MCF 10A (cell line): Measurements from ENCODE around the gene DENND2D. TPM values are rescaled to one million over a fixed set of nuclear protein-coding genes. Genes with fewer than 3 reads are reported as not detected.

Source experiments
- BruUV-seq: library from RNA; stranded (reverse); fragments of 400-500 nt; replicated peaks from 2 replicates; lab custom pipeline; 2021; lab: Mats Ljungman, UMichigan
- CTCF ChIA-PET: fragments of 300-600 bp; sonication (Branson Sonifier 250); formaldehyde crosslinking; extraction: SDS; loops from one replicate; lab custom pipeline; 2021; ENCODE audit warnings: antibody characterized with exemption, inconsistent platforms; lab: Yijun Ruan, JAX
- POLR2A ChIA-PET: fragments of 300-600, 350-650 bp; sonication (Branson Sonifier 250); formaldehyde crosslinking; extraction: SDS; loops from one replicate; lab custom pipeline; 2020; ENCODE audit warnings: antibody characterized with exemption, inconsistent platforms; lab: Yijun Ruan, JAX
- DNase-seq: peaks from one replicate; pipeline ENCODE4 v3.0.0-alpha.2; 2018; ENCODE audit not compliant: unreplicated experiment
- H3K27ac Mint-ChIP-seq: one replicate; pipeline ENCODE4 v1.8.0; 2022; ENCODE audit warnings: mild to moderate bottlenecking, low read depth, mixed read lengths; ENCODE audit not compliant: unreplicated experiment
- H3K27me3 Mint-ChIP-seq: one replicate; pipeline ENCODE4 v1.8.0; 2022; ENCODE audit warnings: mixed read lengths; ENCODE audit not compliant: insufficient read depth, unreplicated experiment
- H3K36me3 Mint-ChIP-seq: one replicate; pipeline ENCODE4 v1.8.0; 2022; ENCODE audit warnings: mild to moderate bottlenecking, moderate library complexity, mixed read lengths; ENCODE audit not compliant: insufficient read depth, unreplicated experiment
- H3K4me1 Mint-ChIP-seq: one replicate; pipeline ENCODE4 v1.8.0; 2022; ENCODE audit warnings: mixed read lengths; ENCODE audit not compliant: insufficient read depth, unreplicated experiment
- H3K4me3 Mint-ChIP-seq: one replicate; pipeline ENCODE4 v1.8.0; 2022; ENCODE audit warnings: mild to moderate bottlenecking, moderate library complexity, mixed read lengths; ENCODE audit not compliant: unreplicated experiment
- H3K9me3 Mint-ChIP-seq: one replicate; pipeline ENCODE4 v1.8.0; 2022; ENCODE audit warnings: mixed read lengths; ENCODE audit not compliant: unreplicated experiment
- CTCF ChIP-seq: fragments of 200-600 bp; IDR thresholded peaks from one replicate; pipeline ENCODE4 v1.8.0; 2022; ENCODE audit warnings: antibody characterized with exemption, mild to moderate bottlenecking; ENCODE audit not compliant: unreplicated experiment
- intact Hi-C: fragments of 100-400 bp; cut with micrococcal nuclease; formaldehyde crosslinking; loops from 2 replicates; pipeline ENCODE4 v1.14.1; 2022
- total RNA-seq: library from RNA; stranded (reverse); gene quantifications from 2 replicates; pipeline ENCODE4 v1.2.3, GENCODE V29; 2022

Gene DENND2D
- total RNA-seq, 1 experiment from 2014 or later, result 6.0 TPM

- peaks cover 5% of the 10 kb centered on the region for H3K4me1 Mint-ChIP-seq
- no peak overlapping the region for H3K4me3 Mint-ChIP-seq
- no peak for DNase-seq
- POLR2A ChIA-PET, result interaction anchor here (0.7 kb wide), 1 partner anchor 1159 kb away, joined by 3 read pairs; no protein-coding TSS in a partner anchor
- H3K27me3 Mint-ChIP-seq, result peaks cover 12% of the 10 kb centered on the region
- H3K27ac Mint-ChIP-seq, result no peak overlapping the region
- H3K9me3 Mint-ChIP-seq, result no peaks in the 10 kb centered on the region
- BruUV-seq, result no TSS peak
- no peak for TF ChIP-seq CTCF
- no peaks in the 10 kb centered on the region for H3K36me3 Mint-ChIP-seq
- CTCF ChIA-PET, result interaction anchor here (0.6 to 1.1 kb wide), 2 partner anchors 14 to 797 kb away, joined by 3 read pairs; no protein-coding TSS in a partner anchor
- intact Hi-C loops, result no loop called here
Measured at GRCh38 chr1:111209622-111210021, 9.2 kb upstream of the DENND2D start.

GRCh38 chr1:111208921-111209320 lies 8.5 kb upstream of the DENND2D start:
- H3K4me3 Mint-ChIP-seq, result no peak overlapping the region
- intact Hi-C loops, result no loop called here
- POLR2A ChIA-PET, result no interaction called here
- H3K27ac Mint-ChIP-seq, result no peak overlapping the region
- BruUV-seq, result no TSS peak
- no peaks in the 10 kb centered on the region for H3K4me1 Mint-ChIP-seq
- no peak for DNase-seq
- TF ChIP-seq CTCF, result no peak
- no peaks in the 10 kb centered on the region for H3K9me3 Mint-ChIP-seq
- peaks cover 12% of the 10 kb centered on the region for H3K27me3 Mint-ChIP-seq
- CTCF ChIA-PET, result interaction anchor here (0.6 to 1.1 kb wide), 2 partner anchors 14 to 796 kb away, joined by 3 read pairs; no protein-coding TSS in a partner anchor
- no peaks in the 10 kb centered on the region for H3K36me3 Mint-ChIP-seq

- TF ChIP-seq CTCF, result no peak
- peak; percentile 40 for DNase-seq
- BruUV-seq, result no TSS peak
- POLR2A ChIA-PET, result no interaction called here
- intact Hi-C loops, result no loop called here
- Mint-ChIP-seq H3K9me3 (no peaks in the 10 kb centered on the region), H3K4me1 (peaks cover 5% of the 10 kb centered on the region), H3K36me3 (no peaks in the 10 kb centered on the region), H3K4me3 (no peak overlapping the region), H3K27ac (no peak overlapping the region), H3K27me3 (peaks cover 12% of the 10 kb centered on the region)
- CTCF ChIA-PET, result interaction anchor here (2.1 kb wide), 1 partner anchor 17 kb away, joined by 17 read pairs; no protein-coding TSS in a partner anchor
Measured at GRCh38 chr1:111205714-111206050, 5.2 kb upstream of the DENND2D start.

GRCh38 chr1:111204983-111205713 lies 4.7 kb upstream of the DENND2D start:
- POLR2A ChIA-PET, result no interaction called here
- H3K27me3 Mint-ChIP-seq, result peaks cover 12% of the 10 kb centered on the region
- intact Hi-C loops, result no loop called here
- BruUV-seq, result no TSS peak
- TF ChIP-seq CTCF, result no peak
- H3K36me3 Mint-ChIP-seq, result no peaks in the 10 kb centered on the region
- peaks cover 9% of the 10 kb centered on the region for H3K4me1 Mint-ChIP-seq
- no peak for DNase-seq
- CTCF ChIA-PET, result interaction anchor here (1.2 kb wide), 1 partner anchor 18 kb away, joined by 3 read pairs; no protein-coding TSS in a partner anchor
- no peaks in the 10 kb centered on the region for H3K9me3 Mint-ChIP-seq
- peak overlapping the region; percentile 63 for H3K4me3 Mint-ChIP-seq
- H3K27ac Mint-ChIP-seq, result no peak overlapping the region
